Mesendoderm (in vitro differentiated cells): ENCODE measurements around the gene IGF2. TPM values are rescaled to one million over a fixed set of nuclear protein-coding genes. Genes with fewer than 3 reads are reported as not detected.

ENCODE experiments used
- DNase-seq: peaks from one replicate; pipeline ENCODE4 v3.0.0; 2013
- H2AK5ac ChIP-seq: 2 replicates; pipeline ENCODE4 v1.6.1; 2013; ENCODE audit warnings: low read length, inconsistent platforms
- H2BK120ac ChIP-seq: 2 replicates; pipeline ENCODE4 v1.6.1; 2013; ENCODE audit warnings: low read depth, mild to moderate bottlenecking, low read length, moderate library complexity, mixed read lengths
- H2BK15ac ChIP-seq: replicated peaks from 2 replicates; pipeline ENCODE4 v1.6.1; 2013; ENCODE audit warnings: low read depth, mild to moderate bottlenecking, moderate library complexity
- H2BK5ac ChIP-seq: 2 replicates; pipeline ENCODE4 v1.6.1; 2013; ENCODE audit warnings: low read length, inconsistent platforms
- H3K18ac ChIP-seq: 2 replicates; pipeline ENCODE4 v1.6.1; 2013; ENCODE audit warnings: mild to moderate bottlenecking, low read length, mixed read lengths
- H3K23ac ChIP-seq: one replicate; pipeline ENCODE4 v1.6.1; 2013; ENCODE audit warnings: low read length
- H3K27ac ChIP-seq: 2 replicates; pipeline ENCODE4 v1.5.1; 2013; ENCODE audit warnings: low read depth, mild to moderate bottlenecking, inconsistent platforms, low read length, moderate library complexity
- H3K27me3 ChIP-seq: 2 replicates; pipeline ENCODE4 v1.6.1; 2013; ENCODE audit warnings: low read length, control low read depth, mild to moderate bottlenecking, inconsistent platforms; ENCODE audit not compliant: insufficient read depth, poor library complexity
- H3K36me3 ChIP-seq: 2 replicates; pipeline ENCODE4 v1.6.1; 2013; ENCODE audit warnings: low read length, inconsistent platforms; ENCODE audit not compliant: control insufficient read depth, insufficient read depth
- H3K4ac ChIP-seq: one replicate; pipeline ENCODE4 v1.6.1; 2013; ENCODE audit warnings: low read depth, mild to moderate bottlenecking, low read length, moderate library complexity
- H3K4me1 ChIP-seq: 2 replicates; pipeline ENCODE4 v1.6.1; 2013; ENCODE audit warnings: low read depth, low read length, inconsistent platforms; ENCODE audit not compliant: control insufficient read depth
- H3K4me2 ChIP-seq: 2 replicates; pipeline ENCODE4 v1.6.1; 2013; ENCODE audit warnings: low read length
- H3K4me3 ChIP-seq: 2 replicates; pipeline ENCODE4 v1.5.1; 2013; ENCODE audit warnings: mild to moderate bottlenecking, low read length
- H3K56ac ChIP-seq: one replicate; pipeline ENCODE4 v1.6.1; 2013; ENCODE audit warnings: low read length
- H3K79me1 ChIP-seq: 2 replicates; pipeline ENCODE4 v1.6.1; 2013; ENCODE audit warnings: low read length, inconsistent platforms
- H3K79me2 ChIP-seq: 2 replicates; pipeline ENCODE4 v1.6.1; 2013; ENCODE audit warnings: mild to moderate bottlenecking, low read length; ENCODE audit not compliant: control insufficient read depth, insufficient read depth
- H3K9ac ChIP-seq: 2 replicates; pipeline ENCODE4 v1.6.1; 2013; ENCODE audit warnings: low read length, inconsistent platforms
- H4K5ac ChIP-seq: one replicate; pipeline ENCODE4 v1.6.1; 2013; ENCODE audit warnings: low read length
- H4K8ac ChIP-seq: one replicate; pipeline ENCODE4 v1.6.1; 2013; ENCODE audit warnings: low read depth, mild to moderate bottlenecking, control low read depth, low read length, moderate library complexity
- WGBS: extraction: QIAGEN DNeasy Blood & Tissue Kit; methylation state at CpG from one replicate; pipeline ENCODE4 v1.1.7; 2013; ENCODE audit warnings: low lambda C conversion rate, missing lambda C conversion rate; ENCODE audit not compliant: insufficient coverage; ENCODE audit errors: extremely low coverage; 5-methylcytosine and 5-hydroxymethylcytosine counted together
- small RNA-seq: library from polyadenylated mRNA; stranded (forward); fragments of <200 nt; extraction: miRNeasy Mini kit (QIAGEN cat#:217004); gene quantifications from one replicate; pipeline ENCODE3, GENCODE V24; 2013; ENCODE audit not compliant: insufficient read depth

IGF2 gene

GRCh38 chr11:2084721-2085120 lies 54.5 kb downstream of the IGF2 start:
- Histone ChIP-seq H4K5ac (no peak overlapping the region), H2AK5ac (no peak overlapping the region), H4K8ac (no peak overlapping the region), H3K79me2 (no peaks in the 10 kb centered on the region), H3K9ac (no peak overlapping the region), H3K56ac (no peak overlapping the region), H3K36me3 (no peaks in the 10 kb centered on the region), H3K4me2 (no peak overlapping the region), H2BK15ac (no peak overlapping the region), H3K79me1 (no peaks in the 10 kb centered on the region), H3K4me3 (no peak overlapping the region), H3K4ac (no peak overlapping the region), H3K4me1 (no peaks in the 10 kb centered on the region), H3K27ac (no peak overlapping the region), H2BK5ac (no peak overlapping the region), H3K27me3 (no peaks in the 10 kb centered on the region), H2BK120ac (no peak overlapping the region), H3K23ac (no peak overlapping the region), H3K18ac (no peak overlapping the region)
- WGBS, result no CpG with 5 or more reads among the region's 13 CpGs
- no peak for DNase-seq

Small RNAs within 50 kb of the gene (small RNA-seq; reads per million reads assigned to genes)
- gene MIR4686 (not detected), gene MIR483 (not detected)
